Stomach (tissue), 9 donors: ENCODE measurements around the gene FZD4. TPM values are rescaled to one million over a fixed set of nuclear protein-coding genes. Genes with fewer than 3 reads are reported as not detected.

ENCODE experiments used
- DNase-seq, 2 donors: peaks; one replicate each; pipeline versions ENCODE4 v3.0.0 to v3.0.0-alpha.2; 2013 to 2019
- H3K27ac ChIP-seq, 5 donors: fragments of 200-600 bp in 4 of 5; sonication (generic) in 4 of 5; one replicate each; pipeline ENCODE4 v1.5.1; 2013 to 2019; ENCODE audit warnings: mild to moderate bottlenecking in 1 of 5, moderate library complexity in 1 of 5
- H3K27me3 ChIP-seq, 3 donors: fragments of 200-600 bp; sonication (generic); one replicate each; pipeline ENCODE4 v1.5.1; 2017 to 2019; ENCODE audit warnings: mixed run types in 1 of 3
- H3K36me3 ChIP-seq, 4 donors: fragments of 200-600 bp; sonication (generic); 1 replicate in 3 of 4; 2 replicates in 1 of 4; pipeline ENCODE4 v1.5.1; 2016 to 2019
- H3K4me1 ChIP-seq, 4 donors: fragments of 200-600 bp; sonication (generic); one replicate each; pipeline ENCODE4 v1.5.1; 2016 to 2019
- H3K4me3 ChIP-seq, 4 donors: fragments of 200-600 bp; sonication (generic) in 3 of 4; one replicate each; pipeline ENCODE4 v1.5.1; 2016 to 2019; ENCODE audit warnings: mild to moderate bottlenecking in 1 of 4
- H3K9me3 ChIP-seq, 4 donors: fragments of 200-600 bp; sonication (generic); one replicate each; pipeline ENCODE4 v1.5.1; 2016 to 2019
- CTCF ChIP-seq, 7 experiments: fragments of 450-650 bp in 4 of 7; fragments of 200-600 bp in 3 of 7; sonication (generic) in 3 of 7; IDR thresholded peaks; one replicate each; pipeline ENCODE4 v1.5.1; 2016 to 2019; ENCODE audit warnings: antibody characterized with exemption in 7 of 7, control low read depth in 2 of 7, mild to moderate bottlenecking in 1 of 7
- EP300 ChIP-seq: sonication (generic); formaldehyde crosslinking; IDR thresholded peaks from one replicate; pipeline ENCODE4 v1.6.1; 2017; ENCODE audit warnings: antibody characterized with exemption
- POLR2A ChIP-seq, 4 donors: fragments of 450-650 bp; IDR thresholded peaks; one replicate each; pipeline ENCODE4 v1.6.1; 2016; ENCODE audit warnings: antibody characterized with exemption in 4 of 4, control low read depth in 2 of 4, mild to moderate bottlenecking in 1 of 4, moderate library complexity in 1 of 4
- POLR2AphosphoS5 ChIP-seq, 3 donors: sonication (generic); formaldehyde crosslinking; IDR thresholded peaks; one replicate each; pipeline ENCODE4 v1.6.1; 2016; ENCODE audit warnings: antibody characterized with exemption in 3 of 3
- WGBS, 5 donors: extraction: QIAGEN DNeasy Blood & Tissue Kit in 3 of 5; methylation state at CpG; one replicate each; pipeline versions ENCODE4 v1.1.5 to v1.1.7; 2013 to 2018; 5-methylcytosine and 5-hydroxymethylcytosine counted together
- intact Hi-C: fragments of 100-400 bp; cut with DNase I; formaldehyde crosslinking; loops from one replicate; pipeline ENCODE4 v1.15.1; 2023; ENCODE audit warnings: low total_unique reads
- polyA plus RNA-seq, 3 donors: library from polyadenylated mRNA; stranded (reverse); fragments of 200-250 nt; gene quantifications; one replicate each; pipeline ENCODE4 v1.2.3, GENCODE V29; 2013
- total RNA-seq, 5 donors: library from RNA; depleted of rRNA; stranded (reverse); fragments of >200 nt; gene quantifications; one replicate each; pipeline versions ENCODE4 v1.1.0 to v1.2.3, GENCODE V29; 2014 to 2016
- donor health status: healthy with polysubstance abuse.
- donor health status: Bipolar disorder and iron deficiency.
- donor health status: healthy.

Gene FZD4
- total and polyA plus RNA-seq, 8 donors, result 2.4 to 55.8 (median 12.0) TPM

- peak in 1 of 2 donors; percentile 48 for DNase-seq
- no peaks in the 10 kb centered on the region for H3K27me3 ChIP-seq
- H3K36me3 ChIP-seq, result peaks cover 0 to 23% (median 4%) of the 10 kb centered on the region in 4 donors
- H3K27ac ChIP-seq, result peak overlapping the region; percentile 23 to 88 (median 80)
- TF ChIP-seq POLR2AphosphoS5 (IDR thresholded peaks at IDR 0.05) (peak in 1 of 3 donors; percentile 49), EP300 (no peak)
- peaks cover 45 to 86% (median 73%) of the 10 kb centered on the region in 4 donors for H3K4me1 ChIP-seq
- 26 to 40% (median 31%) methylated on average over 4 of the region's 4 CpGs for WGBS, 5 donors
- intact Hi-C loops, result no loop called here
- H3K9me3 ChIP-seq, result no peaks in the 10 kb centered on the region
- no peak overlapping the region for H3K4me3 ChIP-seq
These were observed 13.2 kb downstream of the FZD4 start for GRCh38 chr11:86941871-86942599.

- peak in 1 of 2 donors; percentile 68 for DNase-seq
- Histone ChIP-seq H3K9me3 (no peaks in the 10 kb centered on the region), H3K4me3 (no peak overlapping the region), H3K27ac (peak overlapping the region; percentile 73 to 88 (median 81)), H3K27me3 (no peaks in the 10 kb centered on the region), H3K4me1 (peaks cover 45 to 78% (median 68%) of the 10 kb centered on the region in 4 donors), H3K36me3 (peaks cover 0 to 18% (median 2%) of the 10 kb centered on the region in 4 donors)
- intact Hi-C loops, result no loop called here
- TF ChIP-seq EP300 (no peak), POLR2AphosphoS5 (IDR thresholded peaks at IDR 0.05) (no peak)
- WGBS, 5 donors, result 21 to 29% (median 25%) methylated on average over 7 of the region's 7 CpGs
These were observed 13.9 kb downstream of the FZD4 start for GRCh38 chr11:86941077-86941870.

GRCh38 chr11:86940122-86940777, 14.9 kb downstream of the FZD4 start:
- intact Hi-C loops, result no loop called here
- Histone ChIP-seq H3K4me1 (peaks cover 45 to 78% (median 62%) of the 10 kb centered on the region in 4 donors), H3K27me3 (no peaks in the 10 kb centered on the region), H3K36me3 (peaks cover 0 to 18% (median 2%) of the 10 kb centered on the region in 4 donors), H3K4me3 (peak overlapping the region; percentile 12 to 25 (median 15)), H3K9me3 (no peaks in the 10 kb centered on the region), H3K27ac (peak overlapping the region; percentile 65 to 88 (median 80))
- peak; percentile 57 to 84 for DNase-seq
- TF ChIP-seq CTCF (IDR thresholded peaks at IDR 0.05), result no peak
- TF ChIP-seq POLR2A (IDR thresholded peaks at IDR 0.05), result no peak
- peak in 2 of 3 donors; percentile 6 to 39 for TF ChIP-seq POLR2AphosphoS5 (IDR thresholded peaks at IDR 0.05)
- 12 to 32% (median 19%) methylated on average over 11 of the region's 11 CpGs for WGBS, 5 donors

- TF ChIP-seq POLR2A (IDR thresholded peaks at IDR 0.05), result no peak
- peak in 5 of 7 experiments; percentile 32 to 78 (median 62) for TF ChIP-seq CTCF (IDR thresholded peaks at IDR 0.05)
- peak in 1 of 2 donors; percentile 85 for DNase-seq
- Histone ChIP-seq H3K9me3 (no peaks in the 10 kb centered on the region), H3K27me3 (no peaks in the 10 kb centered on the region), H3K4me3 (no peak overlapping the region), H3K4me1 (peaks cover 43 to 84% (median 57%) of the 10 kb centered on the region in 4 donors), H3K36me3 (peaks cover 0 to 10% (median 2%) of the 10 kb centered on the region in 4 donors), H3K27ac (peak overlapping the region in 4 of 5 donors; percentile 73 to 88 (median 82))
- WGBS, 5 donors, result 5 to 12% (median 8%) methylated on average over 4 of the region's 4 CpGs
- intact Hi-C loops, result no loop called here
These were observed 16.0 kb downstream of the FZD4 start for GRCh38 chr11:86938900-86939880.
